HS-5 (cell line): Measurements from ENCODE around the gene OR10H2.
"Not testable (repeated sequence)": the region's sequence is repeated elsewhere in the genome, so short reads cannot be mapped to it uniquely, and the experiment has no call there.

ENCODE experiments used
- DNase-seq: peaks from one replicate; pipeline ENCODE4 v3.0.0-alpha.2; 2012; ENCODE audit warnings: low read depth

The OR10H2 gene

GRCh38 chr19:15727724-15728123, at the start of gene OR10H2:
TSS of gene OR10H2 (plus strand) at chr19:15728024. CDS start at chr19:15728044, 20 bp downstream.
- DNase-seq = no peak

- DNase-seq = no peak
Observed at GRCh38 chr19:15679089-15679488, 48.7 kb upstream of the OR10H2 start.

GRCh38 chr19:15679865-15680264, 48.0 kb upstream of the OR10H2 start:
- not testable (repeated sequence) for DNase-seq

- DNase-seq = no peak
Observed at GRCh38 chr19:15680478-15681322, 47.1 kb upstream of the OR10H2 start.

GRCh38 chr19:15683411-15683810, 44.4 kb upstream of the OR10H2 start:
- no peak for DNase-seq

GRCh38 chr19:15684828-15685227, 43.0 kb upstream of the OR10H2 start:
- no peak for DNase-seq

- no peak for DNase-seq
Observed at GRCh38 chr19:15696654-15697194, 31.1 kb upstream of the OR10H2 start.

- DNase-seq = no peak
Observed at GRCh38 chr19:15701757-15702533, 25.9 kb upstream of the OR10H2 start.

GRCh38 chr19:15702534-15702930, 25.3 kb upstream of the OR10H2 start:
- DNase-seq = no peak

- DNase-seq = no peak
Observed at GRCh38 chr19:15714638-15715037, 13.2 kb upstream of the OR10H2 start.

GRCh38 chr19:15715642-15716041, 12.2 kb upstream of the OR10H2 start:
- no peak for DNase-seq

GRCh38 chr19:15717809-15718208, 10.0 kb upstream of the OR10H2 start:
- DNase-seq = no peak

- DNase-seq = no peak
Observed at GRCh38 chr19:15721268-15721667, 6.6 kb upstream of the OR10H2 start.

- no peak for DNase-seq
Observed at GRCh38 chr19:15722956-15723355, 4.9 kb upstream of the OR10H2 start.

- no peak for DNase-seq
Observed at GRCh38 chr19:15730538-15730937, 2.7 kb downstream of the OR10H2 start.

GRCh38 chr19:15732388-15732787, 4.6 kb downstream of the OR10H2 start:
- DNase-seq = no peak

GRCh38 chr19:15733895-15734294, 6.1 kb downstream of the OR10H2 start:
- no peak for DNase-seq

GRCh38 chr19:15737722-15738121, 9.9 kb downstream of the OR10H2 start, which contains the start of gene OR10H3:
TSS of gene OR10H3 (plus strand) at chr19:15737985. CDS start at chr19:15741393, 3,408 bp downstream.
- no peak for DNase-seq

- DNase-seq = no peak
Observed at GRCh38 chr19:15740785-15741184, 13.0 kb downstream of the OR10H2 start.

GRCh38 chr19:15748239-15748638, 20.4 kb downstream of the OR10H2 start:
- no peak for DNase-seq

- no peak for DNase-seq
Observed at GRCh38 chr19:15758379-15758778, 30.6 kb downstream of the OR10H2 start.

- DNase-seq = no peak
Observed at GRCh38 chr19:15759962-15760565, 32.2 kb downstream of the OR10H2 start.
